Ishikawa (cell line): ENCODE measurements around the gene CUTA.

Experiments used
- CEBPB ChIP-seq: IDR thresholded peaks from 2 replicates; pipeline ENCODE4 v1.6.1; 2012
- CREB1 ChIP-seq: IDR thresholded peaks from 2 replicates; pipeline ENCODE4 v1.6.1; 2012; ENCODE audit warnings: low read depth
- EGR1 ChIP-seq: IDR thresholded peaks from 2 replicates; pipeline ENCODE4 v1.6.1; 2012
- EP300 ChIP-seq: IDR thresholded peaks from 2 replicates; pipeline ENCODE4 v1.6.1; 2012; ENCODE audit warnings: borderline replicate concordance
- FOXM1 ChIP-seq: IDR thresholded peaks from 2 replicates; pipeline ENCODE4 v1.6.1; 2012; ENCODE audit warnings: low read depth, borderline replicate concordance
- MAX ChIP-seq: IDR thresholded peaks from 2 replicates; pipeline ENCODE4 v1.6.1; 2012
- NFIC ChIP-seq: IDR thresholded peaks from 2 replicates; pipeline ENCODE4 v1.6.1; 2012
- RAD21 ChIP-seq: IDR thresholded peaks from 2 replicates; pipeline ENCODE4 v1.6.1; 2012; ENCODE audit warnings: low read depth
- REST ChIP-seq: IDR thresholded peaks from 2 replicates; pipeline ENCODE4 v1.6.1; 2012; ENCODE audit warnings: low read depth, mild to moderate bottlenecking
- TAF1 ChIP-seq: IDR thresholded peaks from 2 replicates; pipeline ENCODE4 v1.6.1; 2012; ENCODE audit warnings: low read depth, mild to moderate bottlenecking
- TCF12 ChIP-seq: IDR thresholded peaks from 2 replicates; pipeline ENCODE4 v1.6.1; 2012; ENCODE audit warnings: low read depth
- TEAD4 ChIP-seq: IDR thresholded peaks from 2 replicates; pipeline ENCODE4 v1.6.1; 2012
- USF1 ChIP-seq: IDR thresholded peaks from 2 replicates; pipeline ENCODE4 v1.6.1; 2012
- YY1 ChIP-seq: IDR thresholded peaks from 2 replicates; pipeline ENCODE4 v1.6.1; 2012; ENCODE audit warnings: low read depth
- ZBTB7A ChIP-seq: IDR thresholded peaks from 2 replicates; pipeline ENCODE4 v1.6.1; 2012; ENCODE audit warnings: low read depth

Gene CUTA

GRCh38 chr6:33417128-33417902, 592 bp downstream of the CUTA start:
- TF ChIP-seq RAD21 (no peak), TAF1 (no peak), CREB1 (no peak), FOXM1 (no peak), EP300 (no peak), REST (no peak), TEAD4 (no peak), EGR1 (no peak), YY1 (no peak), ZBTB7A (no peak), MAX (no peak), CEBPB (no peak), NFIC (no peak), USF1 (no peak), TCF12 (no peak)

- TF ChIP-seq FOXM1 (no peak), ZBTB7A (no peak), EGR1 (no peak), TCF12 (no peak), RAD21 (no peak), EP300 (no peak), CREB1 (no peak), REST (no peak)
Measured at GRCh38 chr6:33416386-33417127, 1.4 kb downstream of the CUTA start.

GRCh38 chr6:33415831-33416230, 2.1 kb downstream of the CUTA start:
- TF ChIP-seq TAF1 (no peak), EP300 (no peak), YY1 (no peak), NFIC (no peak), ZBTB7A (no peak), REST (no peak), RAD21 (no peak), CEBPB (no peak), FOXM1 (no peak), USF1 (no peak)

- TF ChIP-seq TCF12 (no peak), CEBPB (no peak), TAF1 (no peak), FOXM1 (no peak)
Measured at GRCh38 chr6:33414592-33415271, 3.2 kb downstream of the CUTA start.
